Measurements from ENCODE around the gene COL11A2. TPM values are rescaled to one million over a fixed set of nuclear protein-coding genes. Genes with fewer than 3 reads are reported as not detected.

The COL11A2 gene
- total and polyA plus RNA-seq, 2 of the 13 experiments (the other 11 are each of a cell fraction or from before 2014, with no cell fraction given), result 0.55 TPM

DNA sequence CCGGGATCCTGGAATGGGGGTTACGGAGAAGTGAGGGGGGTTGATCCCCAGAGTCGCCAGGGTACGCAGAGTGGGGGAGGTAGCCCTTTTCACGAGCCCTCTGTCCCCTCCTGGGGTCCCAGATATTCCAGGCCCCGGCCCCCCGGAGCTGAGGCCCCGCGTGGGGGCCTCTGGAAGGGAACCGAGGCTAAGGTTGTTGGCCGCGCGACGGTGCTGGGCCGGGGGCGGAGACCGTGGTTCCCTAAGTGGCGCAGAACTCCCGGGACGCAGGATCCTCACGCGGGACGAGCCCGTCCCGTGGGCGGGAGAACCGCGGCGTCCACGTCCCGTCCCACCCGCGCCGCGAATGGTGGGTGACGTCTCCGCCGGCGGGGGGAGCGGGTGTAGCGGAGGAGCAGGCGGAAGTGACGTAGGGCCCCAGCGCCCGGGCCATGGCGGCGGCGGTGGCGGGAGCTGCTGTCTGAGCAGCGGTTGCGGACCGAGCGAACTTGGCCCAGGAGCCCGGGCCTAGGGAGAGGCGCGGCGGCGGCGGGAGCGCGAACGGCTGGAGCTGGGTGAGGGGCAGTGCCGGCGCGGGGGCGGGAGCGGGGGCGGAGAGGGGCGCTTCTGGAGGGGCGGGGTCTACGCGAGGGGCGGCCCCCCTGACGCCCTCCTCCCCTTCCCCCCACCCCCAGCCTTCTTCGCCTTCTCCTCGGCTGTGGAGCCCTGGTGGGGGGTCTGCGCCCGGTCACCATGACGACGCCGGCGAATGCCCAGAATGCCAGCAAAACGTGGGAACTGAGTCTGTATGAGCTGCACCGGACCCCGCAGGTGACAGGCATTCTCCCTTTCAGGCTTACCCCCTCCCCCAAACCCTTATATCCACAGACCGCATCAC lies 16.1 kb upstream of the COL11A2 start, which contains the start of gene RING1 (continued):
- peak; percentile 94 for TF ChIP-seq YY1 (IDR thresholded peaks at IDR 0.05; ENCODE audit: insufficient read depth, insufficient replicate concordance, low read depth, low read length)
- TF ChIP-seq, protein P1, sequence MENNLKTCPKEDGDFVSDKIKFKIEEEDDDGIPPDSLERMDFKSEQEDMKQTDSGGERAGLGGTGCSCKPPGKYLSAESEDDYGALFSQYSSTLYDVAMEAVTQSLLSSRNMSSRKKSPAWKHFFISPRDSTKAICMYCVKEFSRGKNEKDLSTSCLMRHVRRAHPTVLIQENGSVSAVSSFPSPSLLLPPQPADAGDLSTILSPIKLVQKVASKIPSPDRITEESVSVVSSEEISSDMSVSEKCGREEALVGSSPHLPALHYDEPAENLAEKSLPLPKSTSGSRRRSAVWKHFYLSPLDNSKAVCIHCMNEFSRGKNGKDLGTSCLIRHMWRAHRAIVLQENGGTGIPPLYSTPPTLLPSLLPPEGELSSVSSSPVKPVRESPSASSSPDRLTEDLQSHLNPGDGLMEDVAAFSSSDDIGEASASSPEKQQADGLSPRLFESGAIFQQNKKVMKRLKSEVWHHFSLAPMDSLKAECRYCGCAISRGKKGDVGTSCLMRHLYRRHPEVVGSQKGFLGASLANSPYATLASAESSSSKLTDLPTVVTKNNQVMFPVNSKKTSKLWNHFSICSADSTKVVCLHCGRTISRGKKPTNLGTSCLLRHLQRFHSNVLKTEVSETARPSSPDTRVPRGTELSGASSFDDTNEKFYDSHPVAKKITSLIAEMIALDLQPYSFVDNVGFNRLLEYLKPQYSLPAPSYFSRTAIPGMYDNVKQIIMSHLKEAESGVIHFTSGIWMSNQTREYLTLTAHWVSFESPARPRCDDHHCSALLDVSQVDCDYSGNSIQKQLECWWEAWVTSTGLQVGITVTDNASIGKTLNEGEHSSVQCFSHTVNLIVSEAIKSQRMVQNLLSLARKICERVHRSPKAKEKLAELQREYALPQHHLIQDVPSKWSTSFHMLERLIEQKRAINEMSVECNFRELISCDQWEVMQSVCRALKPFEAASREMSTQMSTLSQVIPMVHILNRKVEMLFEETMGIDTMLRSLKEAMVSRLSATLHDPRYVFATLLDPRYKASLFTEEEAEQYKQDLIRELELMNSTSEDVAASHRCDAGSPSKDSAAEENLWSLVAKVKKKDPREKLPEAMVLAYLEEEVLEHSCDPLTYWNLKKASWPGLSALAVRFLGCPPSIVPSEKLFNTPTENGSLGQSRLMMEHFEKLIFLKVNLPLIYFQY (CRISPR knock-in tag; IDR thresholded peaks at IDR 0.05; ENCODE audit: borderline replicate concordance), result 0 out of 2 replicates have a peak, but pooled peaks have one; percentile 65
- no peak for TF ChIP-seq KLF13 (CRISPR knock-in tag; IDR thresholded peaks at IDR 0.05)
- TF ChIP-seq, protein P2, sequence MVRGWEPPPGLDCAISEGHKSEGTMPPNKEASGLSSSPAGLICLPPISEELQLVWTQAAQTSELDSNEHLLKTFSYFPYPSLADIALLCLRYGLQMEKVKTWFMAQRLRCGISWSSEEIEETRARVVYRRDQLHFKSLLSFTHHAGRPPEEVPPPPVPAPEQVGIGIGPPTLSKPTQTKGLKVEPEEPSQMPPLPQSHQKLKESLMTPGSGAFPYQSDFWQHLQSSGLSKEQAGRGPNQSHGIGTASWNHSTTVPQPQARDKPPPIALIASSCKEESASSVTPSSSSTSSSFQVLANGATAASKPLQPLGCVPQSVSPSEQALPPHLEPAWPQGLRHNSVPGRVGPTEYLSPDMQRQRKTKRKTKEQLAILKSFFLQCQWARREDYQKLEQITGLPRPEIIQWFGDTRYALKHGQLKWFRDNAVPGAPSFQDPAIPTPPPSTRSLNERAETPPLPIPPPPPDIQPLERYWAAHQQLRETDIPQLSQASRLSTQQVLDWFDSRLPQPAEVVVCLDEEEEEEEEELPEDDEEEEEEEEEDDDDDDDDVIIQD (CRISPR knock-in tag; IDR thresholded peaks at IDR 0.05; ENCODE audit: low read depth), result no peak
- TF ChIP-seq NCOA2 (CRISPR knock-in tag; IDR thresholded peaks at IDR 0.05), result peak; percentile 52; the same call in 1 of the 2 replicates
- no peak for TF ChIP-seq NFIC (IDR thresholded peaks at IDR 0.05; ENCODE audit: low read length)
- peak; percentile 96 for TF ChIP-seq SPEN (CRISPR knock-in tag; IDR thresholded peaks at IDR 0.05; ENCODE audit: low read depth)
- peak; percentile 94 for TF ChIP-seq ZNF20 (CRISPR knock-in tag; IDR thresholded peaks at IDR 0.05)
- TF ChIP-seq ZIK1 (CRISPR knock-in tag; IDR thresholded peaks at IDR 0.05; ENCODE audit: borderline replicate concordance, low read depth), result 0 out of 2 replicates have a peak, but pooled peaks have one; percentile 64
- peak; percentile 91 for TF ChIP-seq ATF7-NPFF (CRISPR knock-in tag; IDR thresholded peaks at IDR 0.05; ENCODE audit: low read depth)
- 0 out of 2 replicates have a peak, but pooled peaks have one; percentile 44 for TF ChIP-seq PAX8 (CRISPR knock-in tag; IDR thresholded peaks at IDR 0.05; ENCODE audit: borderline replicate concordance)
- TF ChIP-seq, protein P3, sequence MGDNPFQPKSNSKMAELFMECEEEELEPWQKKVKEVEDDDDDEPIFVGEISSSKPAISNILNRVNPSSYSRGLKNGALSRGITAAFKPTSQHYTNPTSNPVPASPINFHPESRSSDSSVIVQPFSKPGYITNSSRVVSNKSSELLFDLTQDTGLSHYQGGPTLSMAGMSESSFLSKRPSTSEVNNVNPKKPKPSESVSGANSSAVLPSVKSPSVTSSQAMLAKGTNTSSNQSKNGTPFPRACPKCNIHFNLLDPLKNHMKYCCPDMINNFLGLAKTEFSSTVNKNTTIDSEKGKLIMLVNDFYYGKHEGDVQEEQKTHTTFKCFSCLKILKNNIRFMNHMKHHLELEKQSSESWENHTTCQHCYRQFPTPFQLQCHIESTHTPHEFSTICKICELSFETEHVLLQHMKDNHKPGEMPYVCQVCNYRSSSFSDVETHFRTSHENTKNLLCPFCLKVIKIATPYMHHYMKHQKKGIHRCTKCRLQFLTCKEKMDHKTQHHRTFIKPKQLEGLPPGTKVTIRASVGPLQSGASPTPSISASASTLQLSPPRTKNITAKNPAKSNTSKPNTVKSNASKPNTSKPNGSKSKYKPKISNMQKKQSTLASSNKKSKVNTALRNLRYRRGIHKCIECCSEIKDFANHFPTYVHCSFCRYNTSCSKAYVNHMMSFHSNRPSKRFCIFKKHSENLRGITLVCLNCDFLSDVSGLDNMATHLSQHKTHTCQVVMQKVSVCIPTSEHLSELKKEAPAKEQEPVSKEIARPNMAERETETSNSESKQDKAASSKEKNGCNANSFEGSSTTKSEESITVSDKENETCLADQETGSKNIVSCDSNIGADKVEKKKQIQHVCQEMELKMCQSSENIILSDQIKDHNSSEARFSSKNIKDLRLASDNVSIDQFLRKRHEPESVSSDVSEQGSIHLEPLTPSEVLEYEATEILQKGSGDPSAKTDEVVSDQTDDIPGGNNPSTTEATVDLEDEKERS (CRISPR knock-in tag; IDR thresholded peaks at IDR 0.05), result peak; percentile 89
- no peak for TF ChIP-seq ZNF260 (CRISPR knock-in tag; IDR thresholded peaks at IDR 0.05; ENCODE audit: borderline replicate concordance, low read depth)
- TF ChIP-seq, protein P4, sequence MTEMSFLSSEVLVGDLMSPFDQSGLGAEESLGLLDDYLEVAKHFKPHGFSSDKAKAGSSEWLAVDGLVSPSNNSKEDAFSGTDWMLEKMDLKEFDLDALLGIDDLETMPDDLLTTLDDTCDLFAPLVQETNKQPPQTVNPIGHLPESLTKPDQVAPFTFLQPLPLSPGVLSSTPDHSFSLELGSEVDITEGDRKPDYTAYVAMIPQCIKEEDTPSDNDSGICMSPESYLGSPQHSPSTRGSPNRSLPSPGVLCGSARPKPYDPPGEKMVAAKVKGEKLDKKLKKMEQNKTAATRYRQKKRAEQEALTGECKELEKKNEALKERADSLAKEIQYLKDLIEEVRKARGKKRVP (CRISPR knock-in tag; IDR thresholded peaks at IDR 0.05), result peak in 1 of 2 experiments; percentile 56; a peak in 2 of 4 replicates
- TF ChIP-seq REL (CRISPR knock-in tag; conservative IDR thresholded peaks at IDR 0.05), result peak; percentile 94
- TF ChIP-seq ZFX (CRISPR knock-in tag; IDR thresholded peaks at IDR 0.05; ENCODE audit: low read depth), result peak; percentile 90
- TF ChIP-seq SMAD3 (CRISPR knock-in tag; IDR thresholded peaks at IDR 0.05), result peak; percentile 34; the same call in 1 of the 2 replicates
- TF ChIP-seq, protein P5, sequence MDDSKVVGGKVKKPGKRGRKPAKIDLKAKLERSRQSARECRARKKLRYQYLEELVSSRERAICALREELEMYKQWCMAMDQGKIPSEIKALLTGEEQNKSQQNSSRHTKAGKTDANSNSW (CRISPR knock-in tag; IDR thresholded peaks at IDR 0.05; ENCODE audit: borderline replicate concordance), result 0 out of 2 replicates have a peak, but pooled peaks have one; percentile 18
